ENCODE data around the gene SLC16A10. TPM values are rescaled to one million over a fixed set of nuclear protein-coding genes. Genes with fewer than 3 reads are reported as not detected.
"Not testable (repeated sequence)": the region's sequence is repeated elsewhere in the genome, so short reads cannot be mapped to it uniquely, and the experiment has no call there.

The SLC16A10 gene
- total RNA-seq (2012; rRNA removed): not detected in 2 replicates

- Histone ChIP-seq H3K9ac (ENCODE audit: low read depth, low read length) (no peak within 1 kb of the TSS), H3K4me1 (ENCODE audit: control insufficient read depth, insufficient read depth, low read length) (peaks cover 8% of the 10 kb centered on the region), H3K36me3 (ENCODE audit: insufficient read depth, low read length) (no peaks in the 10 kb centered on the region), H3K9me3 (replicated peaks; ENCODE audit: low read length) (no peaks in the 10 kb centered on the region), H3K4me3 (ENCODE audit: low read length) (peak within 1 kb of the TSS; percentile 74), H3K27me3 (ENCODE audit: control insufficient read depth, insufficient read depth, low read length) (peaks cover 67% of the 10 kb centered on the region), H3K4me2 (ENCODE audit: low read length) (peak within 1 kb of the TSS; percentile 89)
Measured at GRCh38 chr6:111087106-111087835, at the start of gene SLC16A10. SLC16A10 (plus strand) TSS chr6:111087503; CDS start chr6:111087753, 250 bp downstream.

- Histone ChIP-seq H3K4me2 (ENCODE audit: low read length) (no peak overlapping the region), H3K9ac (ENCODE audit: low read depth, low read length) (no peak overlapping the region), H3K36me3 (ENCODE audit: insufficient read depth, low read length) (no peaks in the 10 kb centered on the region), H3K27me3 (ENCODE audit: control insufficient read depth, insufficient read depth, low read length) (no peaks in the 10 kb centered on the region), H3K4me1 (ENCODE audit: control insufficient read depth, insufficient read depth, low read length) (no peaks in the 10 kb centered on the region), H3K9me3 (replicated peaks; ENCODE audit: low read length) (no peaks in the 10 kb centered on the region), H3K4me3 (ENCODE audit: low read length) (no peak overlapping the region)
Measured at GRCh38 chr6:111038534-111039252, 48.6 kb upstream of the SLC16A10 start.

- H3K9ac ChIP-seq (ENCODE audit: low read depth, low read length): no peak overlapping the region
- H3K36me3 ChIP-seq (ENCODE audit: insufficient read depth, low read length): no peaks in the 10 kb centered on the region
- no peaks in the 10 kb centered on the region for H3K4me1 ChIP-seq (ENCODE audit: control insufficient read depth, insufficient read depth, low read length)
- no peaks in the 10 kb centered on the region for H3K9me3 ChIP-seq (replicated peaks; ENCODE audit: low read length)
- H3K4me3 ChIP-seq (ENCODE audit: low read length): no peak overlapping the region
- H3K4me2 ChIP-seq (ENCODE audit: low read length): no peak overlapping the region
- H3K27me3 ChIP-seq (ENCODE audit: control insufficient read depth, insufficient read depth, low read length): no peaks in the 10 kb centered on the region
Measured at GRCh38 chr6:111041917-111042316, 45.4 kb upstream of the SLC16A10 start.

- H3K36me3 ChIP-seq (ENCODE audit: insufficient read depth, low read length): no peaks in the 10 kb centered on the region
- no peaks in the 10 kb centered on the region for H3K4me1 ChIP-seq (ENCODE audit: control insufficient read depth, insufficient read depth, low read length)
- no peak overlapping the region for H3K4me3 ChIP-seq (ENCODE audit: low read length)
- no peaks in the 10 kb centered on the region for H3K27me3 ChIP-seq (ENCODE audit: control insufficient read depth, insufficient read depth, low read length)
- no peak overlapping the region for H3K9ac ChIP-seq (ENCODE audit: low read depth, low read length)
- H3K4me2 ChIP-seq (ENCODE audit: low read length): no peak overlapping the region
- H3K9me3 ChIP-seq (replicated peaks; ENCODE audit: low read length): no peaks in the 10 kb centered on the region
Measured at GRCh38 chr6:111047244-111047643, 40.1 kb upstream of the SLC16A10 start.

- Histone ChIP-seq H3K4me2 (ENCODE audit: low read length) (no peak overlapping the region), H3K9ac (ENCODE audit: low read depth, low read length) (no peak overlapping the region), H3K9me3 (replicated peaks; ENCODE audit: low read length) (no peaks in the 10 kb centered on the region), H3K4me3 (ENCODE audit: low read length) (no peak overlapping the region), H3K4me1 (ENCODE audit: control insufficient read depth, insufficient read depth, low read length) (no peaks in the 10 kb centered on the region), H3K27me3 (ENCODE audit: control insufficient read depth, insufficient read depth, low read length) (no peaks in the 10 kb centered on the region), H3K36me3 (ENCODE audit: insufficient read depth, low read length) (no peaks in the 10 kb centered on the region)
Measured at GRCh38 chr6:111050261-111051023, 36.9 kb upstream of the SLC16A10 start.

- Histone ChIP-seq H3K27me3 (ENCODE audit: control insufficient read depth, insufficient read depth, low read length) (no peaks in the 10 kb centered on the region), H3K36me3 (ENCODE audit: insufficient read depth, low read length) (no peaks in the 10 kb centered on the region), H3K4me2 (ENCODE audit: low read length) (no peak overlapping the region), H3K4me1 (ENCODE audit: control insufficient read depth, insufficient read depth, low read length) (no peaks in the 10 kb centered on the region), H3K9ac (ENCODE audit: low read depth, low read length) (no peak overlapping the region), H3K4me3 (ENCODE audit: low read length) (no peak overlapping the region), H3K9me3 (replicated peaks; ENCODE audit: low read length) (no peaks in the 10 kb centered on the region)
Measured at GRCh38 chr6:111052171-111052570, 35.1 kb upstream of the SLC16A10 start.

- Histone ChIP-seq H3K9me3 (replicated peaks; ENCODE audit: low read length) (no peaks in the 10 kb centered on the region), H3K4me1 (ENCODE audit: control insufficient read depth, insufficient read depth, low read length) (no peaks in the 10 kb centered on the region), H3K9ac (ENCODE audit: low read depth, low read length) (no peak overlapping the region), H3K4me3 (ENCODE audit: low read length) (no peak overlapping the region), H3K36me3 (ENCODE audit: insufficient read depth, low read length) (no peaks in the 10 kb centered on the region), H3K4me2 (ENCODE audit: low read length) (no peak overlapping the region), H3K27me3 (ENCODE audit: control insufficient read depth, insufficient read depth, low read length) (peaks cover 18% of the 10 kb centered on the region)
Measured at GRCh38 chr6:111057074-111057752, 30.1 kb upstream of the SLC16A10 start.

GRCh38 chr6:111061508-111061907, 25.8 kb upstream of the SLC16A10 start:
- no peaks in the 10 kb centered on the region for H3K36me3 ChIP-seq (ENCODE audit: insufficient read depth, low read length)
- H3K9ac ChIP-seq (ENCODE audit: low read depth, low read length): no peak overlapping the region
- H3K4me3 ChIP-seq (ENCODE audit: low read length): no peak overlapping the region
- H3K27me3 ChIP-seq (ENCODE audit: control insufficient read depth, insufficient read depth, low read length): peaks cover 18% of the 10 kb centered on the region
- no peaks in the 10 kb centered on the region for H3K9me3 ChIP-seq (replicated peaks; ENCODE audit: low read length)
- no peak overlapping the region for H3K4me2 ChIP-seq (ENCODE audit: low read length)
- H3K4me1 ChIP-seq (ENCODE audit: control insufficient read depth, insufficient read depth, low read length): no peaks in the 10 kb centered on the region

- H3K4me3 ChIP-seq (ENCODE audit: low read length); H3K9me3 ChIP-seq (replicated peaks; ENCODE audit: low read length); H3K4me2 ChIP-seq (ENCODE audit: low read length); H3K9ac ChIP-seq (ENCODE audit: low read depth, low read length); H3K36me3 ChIP-seq (ENCODE audit: insufficient read depth, low read length); H3K4me1 ChIP-seq (ENCODE audit: control insufficient read depth, insufficient read depth, low read length): not testable (repeated sequence)
- peaks cover 22% of the 10 kb centered on the region for H3K27me3 ChIP-seq (ENCODE audit: control insufficient read depth, insufficient read depth, low read length)
Measured at GRCh38 chr6:111061985-111062384, 25.3 kb upstream of the SLC16A10 start.

- not testable (repeated sequence) for H3K9ac ChIP-seq (ENCODE audit: low read depth, low read length); H3K4me2 ChIP-seq (ENCODE audit: low read length); H3K9me3 ChIP-seq (replicated peaks; ENCODE audit: low read length); H3K4me1 ChIP-seq (ENCODE audit: control insufficient read depth, insufficient read depth, low read length); H3K36me3 ChIP-seq (ENCODE audit: insufficient read depth, low read length); H3K4me3 ChIP-seq (ENCODE audit: low read length)
- peaks cover 22% of the 10 kb centered on the region for H3K27me3 ChIP-seq (ENCODE audit: control insufficient read depth, insufficient read depth, low read length)
Measured at GRCh38 chr6:111062860-111063259, 24.4 kb upstream of the SLC16A10 start.

All from skeletal muscle satellite cell (primary cell).